Measurements from ENCODE around the gene PKIB.
"Not testable (repeated sequence)": the region's sequence is repeated elsewhere in the genome, so short reads cannot be mapped to it uniquely, and the experiment has no call there.

PKIB gene

DNA sequence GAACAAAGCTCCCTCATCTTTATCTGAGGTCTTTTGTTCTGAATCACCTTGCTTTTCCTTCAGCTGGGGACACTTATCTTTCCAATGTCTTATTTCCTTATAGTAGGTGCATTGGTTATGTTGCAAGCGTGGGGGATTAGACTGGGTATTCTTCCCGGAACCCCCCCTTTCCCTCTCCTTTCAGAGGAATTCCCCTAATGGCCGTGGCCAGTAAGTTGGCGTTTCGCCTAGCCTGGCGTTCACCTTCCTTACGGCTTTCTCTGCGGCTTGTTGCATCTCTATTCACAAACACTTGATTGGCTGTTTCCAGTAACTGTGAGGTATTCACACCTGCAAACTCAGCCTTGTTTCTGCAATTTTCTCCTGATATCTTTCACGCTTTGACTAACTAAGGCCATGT lies 136.5 kb downstream of the PKIB start:
- H3K4me3 ChIP-seq (ENCODE audit: low read depth, low read length) = no peak overlapping the region
- in situ Hi-C loops (cut with HindIII; ENCODE audit: low sequenced_read_pairs) = no loop called here
- TF ChIP-seq, protein P1, sequence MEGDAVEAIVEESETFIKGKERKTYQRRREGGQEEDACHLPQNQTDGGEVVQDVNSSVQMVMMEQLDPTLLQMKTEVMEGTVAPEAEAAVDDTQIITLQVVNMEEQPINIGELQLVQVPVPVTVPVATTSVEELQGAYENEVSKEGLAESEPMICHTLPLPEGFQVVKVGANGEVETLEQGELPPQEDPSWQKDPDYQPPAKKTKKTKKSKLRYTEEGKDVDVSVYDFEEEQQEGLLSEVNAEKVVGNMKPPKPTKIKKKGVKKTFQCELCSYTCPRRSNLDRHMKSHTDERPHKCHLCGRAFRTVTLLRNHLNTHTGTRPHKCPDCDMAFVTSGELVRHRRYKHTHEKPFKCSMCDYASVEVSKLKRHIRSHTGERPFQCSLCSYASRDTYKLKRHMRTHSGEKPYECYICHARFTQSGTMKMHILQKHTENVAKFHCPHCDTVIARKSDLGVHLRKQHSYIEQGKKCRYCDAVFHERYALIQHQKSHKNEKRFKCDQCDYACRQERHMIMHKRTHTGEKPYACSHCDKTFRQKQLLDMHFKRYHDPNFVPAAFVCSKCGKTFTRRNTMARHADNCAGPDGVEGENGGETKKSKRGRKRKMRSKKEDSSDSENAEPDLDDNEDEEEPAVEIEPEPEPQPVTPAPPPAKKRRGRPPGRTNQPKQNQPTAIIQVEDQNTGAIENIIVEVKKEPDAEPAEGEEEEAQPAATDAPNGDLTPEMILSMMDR (IDR thresholded peaks at IDR 0.05; ENCODE audit: low read depth, low read length, missing control alignments) = no peak
- DNase-seq (ENCODE audit: low read depth) = no peak

DNA sequence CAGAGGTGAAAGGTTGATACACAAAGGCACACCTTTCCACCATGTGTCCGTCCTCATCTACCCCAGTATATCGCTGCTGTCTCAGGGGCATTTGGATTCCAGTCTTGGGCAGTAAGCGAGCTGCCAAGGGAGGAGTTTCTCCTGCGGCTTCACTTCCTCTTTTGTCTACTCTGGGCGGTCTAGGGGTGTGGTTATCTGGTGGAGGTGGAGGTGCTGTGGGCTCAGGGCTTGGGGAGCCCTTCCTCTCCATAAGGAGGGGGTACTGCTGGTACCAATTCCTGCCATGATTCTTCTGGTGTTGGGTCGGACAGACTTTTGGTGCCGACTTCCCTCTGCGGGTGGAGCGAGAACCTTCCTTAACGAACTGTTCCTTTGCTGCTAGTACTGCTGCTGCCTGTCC lies 137.4 kb downstream of the PKIB start:
- in situ Hi-C loops (cut with HindIII; ENCODE audit: low sequenced_read_pairs) = no loop called here
- H3K4me3 ChIP-seq (ENCODE audit: low read depth, low read length) = no peak overlapping the region
- TF ChIP-seq, protein P1 (IDR thresholded peaks at IDR 0.05; ENCODE audit: low read depth, low read length, missing control alignments) = no peak
- DNase-seq (ENCODE audit: low read depth) = no peak

DNA sequence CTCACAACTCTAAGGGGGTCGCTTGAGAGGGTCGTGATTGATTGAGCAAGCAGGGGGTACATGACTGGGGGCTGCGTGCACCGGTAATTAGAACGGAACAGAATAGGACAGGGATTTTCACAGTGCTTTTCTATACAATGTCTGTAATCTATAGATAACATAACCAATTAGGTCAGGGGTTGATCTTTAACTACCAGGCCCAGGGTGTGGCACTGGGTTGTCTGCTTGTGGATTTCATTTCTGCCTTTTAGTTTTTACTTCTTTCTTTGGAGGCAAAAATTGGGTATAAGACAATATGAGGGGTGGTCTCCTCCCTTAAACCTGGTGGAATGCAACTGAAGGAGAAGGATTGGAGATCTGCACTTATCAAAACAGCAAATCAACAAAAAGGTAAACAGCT lies 138.7 kb downstream of the PKIB start:
- in situ Hi-C loops (cut with HindIII; ENCODE audit: low sequenced_read_pairs); DNase-seq (ENCODE audit: low read depth); H3K4me3 ChIP-seq (ENCODE audit: low read depth, low read length): not testable (repeated sequence)

DNA sequence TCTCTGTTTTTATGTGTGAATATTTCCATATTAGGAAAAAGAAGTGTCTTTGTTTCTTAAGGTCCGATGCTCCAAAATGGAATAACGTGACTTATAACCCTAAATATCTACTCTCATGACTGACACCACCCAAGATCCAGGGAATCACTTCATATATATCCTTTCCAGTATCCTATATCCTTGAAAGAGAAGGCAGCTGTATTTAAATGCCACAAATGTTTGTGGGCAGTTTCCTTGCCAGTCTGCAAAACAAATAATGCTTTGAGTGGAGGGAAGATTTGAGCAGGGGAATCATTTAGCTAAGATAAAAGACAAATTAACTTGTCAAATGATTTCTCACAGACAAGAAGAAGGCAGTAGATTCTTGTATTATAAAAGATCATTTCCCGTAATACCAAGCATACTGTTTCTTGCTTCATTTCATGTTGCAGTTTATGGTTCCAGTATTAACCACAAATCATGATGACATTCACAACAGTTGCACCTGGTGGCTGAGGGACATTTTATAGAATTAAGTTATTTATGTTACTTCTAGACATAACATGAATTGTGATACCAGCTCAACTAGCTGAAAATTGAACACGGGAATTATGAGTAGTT lies 139.3 kb downstream of the PKIB start:
- in situ Hi-C loops (cut with HindIII; ENCODE audit: low sequenced_read_pairs) = no loop called here
- TF ChIP-seq, protein P1 (IDR thresholded peaks at IDR 0.05; ENCODE audit: low read depth, low read length, missing control alignments) = no peak
- H3K4me3 ChIP-seq (ENCODE audit: low read depth, low read length) = no peak overlapping the region
- DNase-seq (ENCODE audit: low read depth) = no peak

DNA sequence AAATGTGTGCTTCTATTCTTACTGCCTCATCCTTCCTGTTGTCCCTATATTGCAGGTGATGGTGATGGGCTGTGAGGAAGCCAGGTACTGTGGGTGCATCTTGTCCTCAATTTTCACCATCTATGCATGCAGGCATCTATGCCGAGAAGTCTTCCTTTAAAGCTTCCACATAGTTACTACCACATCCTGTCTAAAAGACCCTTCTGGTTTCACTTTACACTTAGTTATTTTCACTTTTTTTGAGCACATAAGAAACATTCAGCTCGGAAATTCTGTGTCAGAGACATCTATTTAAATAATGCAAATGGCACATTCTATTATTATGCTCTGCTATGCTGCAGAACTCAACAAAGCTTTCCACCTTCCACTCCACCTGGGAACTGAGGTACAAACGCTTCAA lies 141.1 kb downstream of the PKIB start:
- H3K4me3 ChIP-seq (ENCODE audit: low read depth, low read length) = no peak overlapping the region
- TF ChIP-seq, protein P1 (IDR thresholded peaks at IDR 0.05; ENCODE audit: low read depth, low read length, missing control alignments) = no peak
- in situ Hi-C loops (cut with HindIII; ENCODE audit: low sequenced_read_pairs) = no loop called here
- no peak for DNase-seq (ENCODE audit: low read depth)

DNA sequence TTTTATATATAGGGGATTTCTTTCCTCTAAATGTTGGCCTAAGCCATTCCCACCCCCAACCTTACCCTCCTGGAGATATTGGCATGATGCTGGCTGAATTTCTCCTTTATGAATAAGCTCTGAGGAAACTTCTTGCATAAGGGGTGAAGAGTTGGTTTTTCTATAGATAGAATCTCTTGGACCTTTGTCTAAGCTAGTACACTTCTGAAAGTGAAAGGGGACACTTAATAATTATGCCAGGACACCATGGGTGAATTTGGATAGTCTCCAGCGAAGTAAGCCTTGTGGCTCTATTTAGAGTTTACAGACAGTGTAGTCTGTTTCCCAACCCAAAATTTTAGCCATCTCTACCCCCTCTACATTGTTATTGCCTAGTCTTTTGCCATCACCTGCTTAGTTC lies 142.3 kb downstream of the PKIB start:
- in situ Hi-C loops (cut with HindIII; ENCODE audit: low sequenced_read_pairs) = no loop called here
- no peak overlapping the region for H3K4me3 ChIP-seq (ENCODE audit: low read depth, low read length)
- TF ChIP-seq, protein P1 (IDR thresholded peaks at IDR 0.05; ENCODE audit: low read depth, low read length, missing control alignments) = no peak
- DNase-seq (ENCODE audit: low read depth) = no peak

DNA sequence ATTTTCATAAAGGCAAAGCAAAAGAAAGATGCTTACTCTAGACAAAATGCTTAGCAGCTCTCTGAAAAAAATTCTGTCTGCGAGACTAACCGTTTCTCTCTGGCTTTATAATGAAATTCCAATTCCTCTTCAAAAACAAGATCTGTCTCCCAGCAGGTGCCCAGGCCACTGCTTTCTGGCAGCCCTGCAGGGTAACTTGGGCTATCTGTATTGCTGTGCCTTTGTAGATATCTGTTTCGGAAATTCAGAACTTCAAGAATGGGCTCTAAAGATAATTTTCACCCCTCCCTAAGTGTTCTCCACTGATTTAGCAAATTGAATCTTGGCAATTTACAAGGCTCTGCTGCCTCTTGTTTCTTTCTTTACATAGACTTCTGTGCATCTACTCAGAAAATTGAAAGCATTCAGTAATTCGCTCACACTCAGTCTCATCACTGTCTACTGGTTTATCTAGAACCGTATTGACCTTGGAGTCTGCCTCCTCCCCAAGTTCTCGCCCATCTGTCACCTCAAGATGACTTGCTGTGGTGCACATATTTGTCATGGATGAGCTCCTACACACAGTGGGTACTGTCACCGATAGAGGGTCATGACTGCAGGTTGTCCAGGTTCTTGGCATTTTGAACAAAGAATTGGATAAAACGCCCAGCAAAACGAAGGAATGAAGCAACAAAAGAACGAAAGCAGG lies 142.9 kb downstream of the PKIB start:
- DNase-seq (ENCODE audit: low read depth) = no peak
- TF ChIP-seq, protein P1 (IDR thresholded peaks at IDR 0.05; ENCODE audit: low read depth, low read length, missing control alignments) = no peak
- H3K4me3 ChIP-seq (ENCODE audit: low read depth, low read length) = peak overlapping the region; percentile 11
- in situ Hi-C loops (cut with HindIII; ENCODE audit: low sequenced_read_pairs) = no loop called here

Data from astrocyte of the cerebellum (primary cell).